Activated naive CD4-positive, alpha-beta T cell treated with anti-CD3 and anti-CD28 coated beads for 36 hours (primary cell): ENCODE data around the gene MRGPRD. TPM values are rescaled to one million over a fixed set of nuclear protein-coding genes. Genes with fewer than 3 reads are reported as not detected.

Source experiments
- CTCF ChIA-PET: fragments of 350-600 bp; sonication (Branson Sonifier 250); formaldehyde crosslinking; loops from one replicate; lab custom pipeline; 2021; ENCODE audit warnings: antibody characterized with exemption; lab: Charles Lee
- DNase-seq: peaks from one replicate; pipeline ENCODE4 v3.0.0-alpha.2; 2020
- H3K27ac Mint-ChIP-seq: one replicate; pipeline ENCODE4 v1.8.0; 2021; ENCODE audit warnings: mild to moderate bottlenecking, mixed read lengths
- H3K27me3 Mint-ChIP-seq: one replicate; pipeline ENCODE4 v1.8.0; 2021; ENCODE audit warnings: low read depth, mixed read lengths
- H3K36me3 Mint-ChIP-seq: one replicate; pipeline ENCODE4 v1.8.0; 2021; ENCODE audit warnings: low read depth, mixed read lengths
- H3K4me1 Mint-ChIP-seq: one replicate; pipeline ENCODE4 v1.8.0; 2021; ENCODE audit warnings: low read depth, mixed read lengths
- H3K4me3 Mint-ChIP-seq: one replicate; pipeline ENCODE4 v1.8.0; 2021; ENCODE audit warnings: mild to moderate bottlenecking, moderate library complexity, mixed read lengths
- H3K9me3 Mint-ChIP-seq: one replicate; pipeline ENCODE4 v1.8.0; 2021; ENCODE audit warnings: mixed read lengths
- intact Hi-C: fragments of 100-400 bp; cut with micrococcal nuclease; formaldehyde crosslinking; loops from one replicate; pipeline ENCODE4 v1.15.1; 2023
- total RNA-seq, 2 experiments: library from RNA; stranded (reverse); gene quantifications; one replicate each; pipeline ENCODE4 v1.2.3, GENCODE V29; 2021

MRGPRD gene
- not detected for total RNA-seq

GRCh38 chr11:68980776-68981065 lies at the start of gene MRGPRD:
Gene MRGPRD, minus strand, starts transcription at chr11:68980986. Its CDS starts 0 bp downstream, at chr11:68980986.
- Mint-ChIP-seq H3K9me3 (peaks cover 5% of the 10 kb centered on the region), H3K4me1 (no peaks in the 10 kb centered on the region), H3K4me3 (no peak within 1 kb of the TSS), H3K27me3 (no peaks in the 10 kb centered on the region), H3K27ac (no peak within 1 kb of the TSS), H3K36me3 (no peaks in the 10 kb centered on the region)
- CTCF ChIA-PET, result no interaction called here
- intact Hi-C loops, result no loop called here
- no peak for DNase-seq

GRCh38 chr11:69030301-69030700 lies 49.5 kb upstream of the MRGPRD start:
- H3K4me1 Mint-ChIP-seq, result no peaks in the 10 kb centered on the region
- no peaks in the 10 kb centered on the region for H3K36me3 Mint-ChIP-seq
- no peaks in the 10 kb centered on the region for H3K9me3 Mint-ChIP-seq
- H3K27me3 Mint-ChIP-seq, result peaks cover 3% of the 10 kb centered on the region
- CTCF ChIA-PET, result no interaction called here
- intact Hi-C loops, result no loop called here
- H3K4me3 Mint-ChIP-seq, result no peak overlapping the region
- no peak overlapping the region for H3K27ac Mint-ChIP-seq
- no peak for DNase-seq

GRCh38 chr11:69027704-69028372 lies 47.1 kb upstream of the MRGPRD start:
- H3K36me3 Mint-ChIP-seq, result no peaks in the 10 kb centered on the region
- H3K27ac Mint-ChIP-seq, result no peak overlapping the region
- no peaks in the 10 kb centered on the region for H3K27me3 Mint-ChIP-seq
- DNase-seq, result no peak
- no peak overlapping the region for H3K4me3 Mint-ChIP-seq
- H3K4me1 Mint-ChIP-seq, result no peaks in the 10 kb centered on the region
- CTCF ChIA-PET, result interaction anchor here (0.6 to 1.7 kb wide), 3 partner anchors 15 to 67 kb away, joined by 3 to 4 read pairs (median 3); partner anchors contain the start of gene MRGPRF
- intact Hi-C loops, result no loop called here
- no peaks in the 10 kb centered on the region for H3K9me3 Mint-ChIP-seq

- no peak for DNase-seq
- Mint-ChIP-seq H3K27me3 (no peaks in the 10 kb centered on the region), H3K36me3 (no peaks in the 10 kb centered on the region), H3K4me3 (no peak overlapping the region), H3K9me3 (no peaks in the 10 kb centered on the region), H3K27ac (no peak overlapping the region), H3K4me1 (no peaks in the 10 kb centered on the region)
- intact Hi-C loops, result no loop called here
- CTCF ChIA-PET, result interaction anchor here (0.5 kb wide), 1 partner anchor 20 kb away, joined by 3 read pairs; no protein-coding TSS in a partner anchor
These were observed 43.7 kb upstream of the MRGPRD start for GRCh38 chr11:69024509-69024908.

- H3K27ac Mint-ChIP-seq, result no peak overlapping the region
- CTCF ChIA-PET, result interaction anchor here (1.3 kb wide), 1 partner anchor 11 kb away, joined by 4 read pairs; no protein-coding TSS in a partner anchor
- no peaks in the 10 kb centered on the region for H3K27me3 Mint-ChIP-seq
- no peaks in the 10 kb centered on the region for H3K4me1 Mint-ChIP-seq
- intact Hi-C loops, result no loop called here
- no peak for DNase-seq
- no peaks in the 10 kb centered on the region for H3K9me3 Mint-ChIP-seq
- H3K36me3 Mint-ChIP-seq, result no peaks in the 10 kb centered on the region
- H3K4me3 Mint-ChIP-seq, result no peak overlapping the region
These were observed 41.5 kb upstream of the MRGPRD start for GRCh38 chr11:69022260-69022659.

GRCh38 chr11:69018924-69019323 lies 38.1 kb upstream of the MRGPRD start:
- Mint-ChIP-seq H3K9me3 (no peaks in the 10 kb centered on the region), H3K27me3 (no peaks in the 10 kb centered on the region), H3K4me3 (no peak overlapping the region), H3K27ac (no peak overlapping the region), H3K4me1 (no peaks in the 10 kb centered on the region), H3K36me3 (no peaks in the 10 kb centered on the region)
- intact Hi-C loops, result no loop called here
- no peak for DNase-seq
- CTCF ChIA-PET, result no interaction called here

GRCh38 chr11:69017951-69018350 lies 37.2 kb upstream of the MRGPRD start:
- no peaks in the 10 kb centered on the region for H3K9me3 Mint-ChIP-seq
- no peaks in the 10 kb centered on the region for H3K27me3 Mint-ChIP-seq
- intact Hi-C loops, result no loop called here
- no peak for DNase-seq
- no peaks in the 10 kb centered on the region for H3K4me1 Mint-ChIP-seq
- no peaks in the 10 kb centered on the region for H3K36me3 Mint-ChIP-seq
- no peak overlapping the region for H3K4me3 Mint-ChIP-seq
- CTCF ChIA-PET, result no interaction called here
- H3K27ac Mint-ChIP-seq, result no peak overlapping the region

GRCh38 chr11:69014898-69015549 lies 34.2 kb upstream of the MRGPRD start:
- no peak overlapping the region for H3K27ac Mint-ChIP-seq
- DNase-seq, result no peak
- intact Hi-C loops, result no loop called here
- CTCF ChIA-PET, result no interaction called here
- H3K27me3 Mint-ChIP-seq, result peaks cover 14% of the 10 kb centered on the region
- H3K4me3 Mint-ChIP-seq, result no peak overlapping the region
- H3K9me3 Mint-ChIP-seq, result no peaks in the 10 kb centered on the region
- H3K4me1 Mint-ChIP-seq, result peaks cover 7% of the 10 kb centered on the region
- H3K36me3 Mint-ChIP-seq, result no peaks in the 10 kb centered on the region

- CTCF ChIA-PET, result interaction anchor here (0.7 kb wide), 1 partner anchor 669 kb away, joined by 4 read pairs; no protein-coding TSS in a partner anchor
- intact Hi-C loops, result no loop called here
- Mint-ChIP-seq H3K4me1 (peaks cover 7% of the 10 kb centered on the region), H3K27me3 (peaks cover 17% of the 10 kb centered on the region), H3K4me3 (no peak overlapping the region), H3K36me3 (no peaks in the 10 kb centered on the region), H3K27ac (no peak overlapping the region), H3K9me3 (no peaks in the 10 kb centered on the region)
- no peak for DNase-seq
These were observed 33.5 kb upstream of the MRGPRD start for GRCh38 chr11:69014084-69014851.

GRCh38 chr11:69013009-69013951 lies 32.5 kb upstream of the MRGPRD start, which contains the start of gene MRGPRF:
Gene MRGPRF, minus strand, starts transcription at chr11:69013246. Its CDS starts 3,345 bp downstream, at chr11:69009901.
- Mint-ChIP-seq H3K36me3 (no peaks in the 10 kb centered on the region), H3K4me3 (no peak within 1 kb of the TSS), H3K27me3 (peaks cover 17% of the 10 kb centered on the region), H3K4me1 (peaks cover 7% of the 10 kb centered on the region), H3K9me3 (no peaks in the 10 kb centered on the region), H3K27ac (no peak within 1 kb of the TSS)
- no peak for DNase-seq
- intact Hi-C loops, result no loop called here
- CTCF ChIA-PET, result interaction anchor here (0.7 kb wide), 2 partner anchors 14 to 670 kb away, joined by 3 to 4 read pairs; no protein-coding TSS in a partner anchor

GRCh38 chr11:69012092-69013008 lies 31.6 kb upstream of the MRGPRD start:
- no peak overlapping the region for H3K27ac Mint-ChIP-seq
- intact Hi-C loops, result no loop called here
- peaks cover 17% of the 10 kb centered on the region for H3K27me3 Mint-ChIP-seq
- no peaks in the 10 kb centered on the region for H3K9me3 Mint-ChIP-seq
- no peak overlapping the region for H3K4me3 Mint-ChIP-seq
- CTCF ChIA-PET, result interaction anchor here (0.7 kb wide), 2 partner anchors 15 to 210 kb away, joined by 3 read pairs; no protein-coding TSS in a partner anchor
- no peaks in the 10 kb centered on the region for H3K36me3 Mint-ChIP-seq
- peaks cover 7% of the 10 kb centered on the region for H3K4me1 Mint-ChIP-seq
- no peak for DNase-seq
